Right lung (tissue), 5 donors: ENCODE data around the gene ATP8A1. TPM values are rescaled to one million over a fixed set of nuclear protein-coding genes. Genes with fewer than 3 reads are reported as not detected.
"Not testable (repeated sequence)": the region's sequence is repeated elsewhere in the genome, so short reads cannot be mapped to it uniquely, and the experiment has no call there.

ENCODE experiments used
- DNase-seq, 2 donors: peaks; one replicate each; pipeline ENCODE4 v3.0.0-alpha.2; 2013
- polyA plus RNA-seq, 5 donors: library from polyadenylated mRNA; unstranded; fragments of 120-200 nt; gene quantifications; one replicate each; pipeline versions ENCODE4 v1.2.1 to v1.2.3, GENCODE V29; 2013; ENCODE audit warnings: inconsistent platforms in 1 of 5, low replicate concordance in 1 of 5; ENCODE audit not compliant: insufficient read length in 5 of 5, insufficient read depth in 1 of 5

Gene ATP8A1
- polyA plus RNA-seq, 5 donors, result 19.1 to 42.7 (median 33.2) TPM

- no peak for DNase-seq
Observed at GRCh38 chr4:42474406-42474805, 182.5 kb downstream of the ATP8A1 start.

DNA sequence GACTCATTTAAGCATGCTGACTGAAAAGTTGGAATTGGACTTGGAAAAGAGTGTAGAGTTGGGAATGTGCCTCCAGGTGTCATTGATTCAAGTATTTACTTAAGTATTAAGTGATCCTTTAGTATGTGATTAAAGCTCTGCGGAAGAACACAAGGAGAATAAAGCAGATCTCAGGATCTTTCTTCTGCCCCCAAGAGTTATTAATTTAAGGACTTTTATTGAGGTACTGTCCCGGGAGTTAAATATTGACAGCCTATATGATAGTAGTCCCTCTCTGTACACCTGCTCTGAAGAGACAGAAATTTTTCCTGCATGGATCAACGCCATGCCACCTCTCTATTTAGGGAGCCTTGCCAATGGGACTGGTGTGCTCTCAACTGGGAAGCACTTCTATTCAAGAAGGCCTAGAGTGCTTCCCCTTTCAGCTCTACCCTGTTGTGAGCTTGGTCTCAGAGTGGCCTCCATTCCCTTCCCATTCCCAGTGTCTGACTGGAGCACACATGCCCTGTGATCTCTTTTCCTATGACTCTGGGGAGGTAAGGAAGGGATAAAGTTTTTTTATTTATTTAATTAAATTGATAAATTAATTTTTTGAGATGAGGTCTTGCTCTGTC is 183.7 kb downstream of the ATP8A1 start:
- no peak for DNase-seq

GRCh38 chr4:42471896-42472295 is 185.0 kb downstream of the ATP8A1 start:
- no peak for DNase-seq

DNA sequence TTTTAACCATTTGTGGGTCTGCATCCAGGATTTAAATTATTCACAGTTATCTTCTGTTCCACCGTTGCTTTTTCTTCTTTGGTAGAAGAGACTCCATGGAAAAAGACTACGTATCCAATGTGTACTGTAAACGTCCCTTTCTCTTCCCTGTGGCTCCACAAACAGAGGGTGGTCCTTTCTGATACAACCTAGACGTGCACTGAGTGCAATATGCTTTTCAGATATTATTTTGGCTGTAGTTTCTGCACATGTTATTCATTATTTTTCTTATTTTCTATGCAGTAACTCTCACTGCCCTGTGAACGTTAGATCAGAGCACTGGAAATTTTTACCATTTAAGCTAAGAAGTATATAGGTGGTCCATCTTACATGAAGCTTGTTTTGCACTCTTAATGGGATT is 186.9 kb downstream of the ATP8A1 start:
- no peak for DNase-seq

GRCh38 chr4:42467777-42468176 is 189.1 kb downstream of the ATP8A1 start:
- DNase-seq, result not testable (repeated sequence)

GRCh38 chr4:42466273-42466844 is 190.5 kb downstream of the ATP8A1 start:
- no peak for DNase-seq

DNA sequence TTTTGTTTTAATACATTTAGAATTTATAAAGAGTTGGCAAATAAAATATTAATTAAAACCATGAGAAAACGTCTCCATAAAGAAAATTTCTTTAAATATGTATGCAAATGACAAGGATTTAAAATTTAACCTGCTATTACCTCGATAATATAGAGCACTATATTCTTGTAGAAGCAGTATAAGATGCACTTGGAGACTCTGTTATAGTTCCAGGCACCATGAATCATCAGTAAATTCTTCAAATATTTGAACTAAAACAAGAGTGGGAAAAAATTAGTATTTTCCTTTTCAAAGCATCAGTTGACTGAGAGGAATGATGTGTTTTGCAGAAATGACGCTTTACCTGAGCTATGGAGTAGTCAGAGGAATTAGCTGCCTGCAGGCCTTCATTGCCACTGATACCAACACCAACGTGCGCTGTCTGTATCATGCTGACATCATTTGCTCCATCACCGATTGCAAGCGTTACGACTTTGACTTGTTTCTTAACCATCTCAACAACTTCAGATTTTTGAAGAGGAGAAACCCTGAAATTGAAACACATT is 192.3 kb downstream of the ATP8A1 start:
- DNase-seq, result no peak

GRCh38 chr4:42461216-42461615 is 195.7 kb downstream of the ATP8A1 start:
- DNase-seq, result not testable (repeated sequence)

GRCh38 chr4:42460043-42460442 is 196.9 kb downstream of the ATP8A1 start:
- DNase-seq, result no peak

DNA sequence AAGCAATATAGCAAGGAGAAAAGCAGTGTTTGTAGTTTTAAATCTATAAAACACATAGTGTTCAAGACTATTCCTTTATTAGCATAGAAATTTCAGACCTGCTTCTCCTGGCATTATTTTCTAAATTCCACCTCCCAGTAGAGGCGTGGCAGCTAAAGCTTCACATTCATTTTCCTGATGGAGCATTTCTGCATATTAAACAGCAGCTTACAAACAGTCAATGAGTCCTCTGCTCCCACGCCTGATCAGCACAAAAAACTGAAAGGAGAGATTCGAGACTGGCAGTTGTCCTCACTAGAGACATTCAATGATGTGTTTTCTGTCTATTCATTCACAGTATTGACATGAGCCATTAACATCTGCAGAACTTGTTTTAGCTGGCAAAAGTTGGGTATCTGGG is 198.2 kb downstream of the ATP8A1 start:
- no peak for DNase-seq

- no peak for DNase-seq
Observed at GRCh38 chr4:42454755-42455420, 202.0 kb downstream of the ATP8A1 start.

- no peak for DNase-seq
Observed at GRCh38 chr4:42453612-42454011, 203.3 kb downstream of the ATP8A1 start.

DNA sequence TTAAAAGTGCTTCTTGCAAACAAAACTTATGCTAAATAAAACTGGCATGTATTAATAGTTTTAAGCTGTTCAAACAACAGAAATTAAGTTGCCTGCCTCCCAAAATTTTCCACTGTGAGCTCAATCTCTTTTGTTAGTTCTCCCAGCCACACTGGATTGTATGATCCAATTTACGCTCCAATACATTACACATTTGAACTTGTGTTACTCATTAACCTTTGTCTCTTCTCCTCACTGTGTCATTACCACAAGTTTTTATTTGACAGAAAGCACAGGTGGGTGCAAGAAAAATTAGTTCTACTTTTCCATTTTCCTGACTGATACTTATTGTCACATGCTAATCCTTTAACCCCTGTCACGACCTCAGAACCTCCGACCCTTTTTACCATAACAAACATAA is 204.1 kb downstream of the ATP8A1 start:
- no peak for DNase-seq

DNA sequence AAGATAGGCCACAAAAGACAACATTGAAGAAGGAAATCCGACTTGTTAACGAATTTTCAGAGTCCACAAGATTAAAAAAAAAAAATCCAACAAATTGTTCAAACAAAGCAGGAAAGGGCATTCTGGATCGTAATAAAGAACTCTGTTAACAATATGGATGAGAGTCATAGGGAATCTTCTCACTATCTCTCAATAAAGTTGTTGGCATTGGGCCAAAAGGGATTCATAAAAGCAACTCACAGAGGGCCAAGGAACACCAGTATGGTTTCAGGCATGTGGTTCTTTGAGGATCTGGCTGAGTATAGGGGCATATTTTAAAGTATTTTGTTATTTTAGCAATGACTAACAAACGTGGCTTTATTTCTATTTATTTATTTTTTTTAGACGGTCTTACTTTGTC is 210.1 kb downstream of the ATP8A1 start:
- no peak for DNase-seq

DNA sequence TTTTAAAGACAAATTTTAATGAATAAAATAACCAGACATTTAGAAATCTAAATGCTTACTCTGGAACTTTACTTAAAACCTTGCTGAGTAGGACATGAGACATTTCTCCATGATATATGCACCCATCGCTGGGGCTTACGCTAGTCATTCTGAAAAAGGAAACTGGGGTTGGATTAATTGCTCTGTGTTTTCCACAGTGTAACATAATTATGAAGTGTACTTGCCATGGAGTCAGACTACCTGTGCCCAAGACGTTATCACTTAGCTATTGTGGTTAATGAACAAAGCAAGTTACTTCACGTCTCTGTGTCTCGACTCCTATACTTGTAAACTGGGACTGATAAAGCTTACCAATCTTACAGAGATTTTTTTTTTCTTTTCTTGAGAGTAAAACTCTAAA is 211.9 kb downstream of the ATP8A1 start:
- no peak for DNase-seq

DNA sequence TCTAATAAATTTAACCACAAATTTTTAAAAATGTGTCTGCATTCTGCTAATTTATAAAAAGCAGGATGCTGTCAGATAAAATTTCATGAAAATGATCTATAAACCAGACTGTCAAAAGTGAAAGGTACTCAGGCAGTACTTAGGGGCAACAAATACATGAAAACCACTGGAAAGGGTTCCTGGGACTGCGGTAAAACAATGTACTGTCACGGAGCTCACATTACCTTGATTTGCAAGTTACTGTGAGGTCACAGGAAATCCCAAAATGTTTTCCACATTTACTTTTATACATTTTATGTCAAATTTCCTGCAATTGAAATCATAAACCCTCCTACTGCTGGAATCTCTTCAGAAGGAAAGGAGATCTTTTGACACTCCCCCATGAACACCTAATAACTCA is 214.3 kb downstream of the ATP8A1 start:
- no peak for DNase-seq

- no peak for DNase-seq
Observed at GRCh38 chr4:42440083-42440482, 216.8 kb downstream of the ATP8A1 start.

- no peak for DNase-seq
Observed at GRCh38 chr4:42436928-42437565, 219.9 kb downstream of the ATP8A1 start.

- DNase-seq, result no peak
Observed at GRCh38 chr4:42428036-42428435, 228.9 kb downstream of the ATP8A1 start.

- DNase-seq, result no peak
Observed at GRCh38 chr4:42425146-42426065, 231.5 kb downstream of the ATP8A1 start.

GRCh38 chr4:42420140-42420539 is 236.8 kb downstream of the ATP8A1 start:
- DNase-seq, result no peak

- no peak for DNase-seq
Observed at GRCh38 chr4:42417550-42417949, 239.4 kb downstream of the ATP8A1 start.
